Measurements from ENCODE around the gene UBASH3B. TPM values are rescaled to one million over a fixed set of nuclear protein-coding genes. Genes with fewer than 3 reads are reported as not detected.

UBASH3B gene
- total RNA-seq, 2 donors from 2014 or later, result 4.7 to 4.9 TPM

DNA sequence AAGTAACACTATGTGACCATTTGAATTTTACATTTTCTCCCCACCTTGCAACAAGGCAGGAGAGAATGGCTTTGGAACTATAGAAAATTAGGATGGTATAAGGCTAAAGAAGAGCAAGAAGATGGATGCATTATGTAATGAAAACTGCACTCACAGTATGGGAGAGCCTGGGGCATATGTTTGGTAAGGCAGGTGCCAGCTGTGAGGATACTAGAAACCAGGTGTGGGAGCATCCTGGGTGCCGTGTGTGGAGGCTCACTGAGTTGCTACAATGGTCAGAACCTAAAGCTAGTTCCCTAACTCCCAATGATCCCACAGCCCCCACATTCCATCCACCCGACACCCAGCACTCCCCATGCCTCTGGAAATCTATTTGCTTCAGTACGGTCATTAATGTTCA is 42.9 kb downstream of the UBASH3B start:
- ATAC-seq (no peak), DNase-seq (no peak)
- intact Hi-C loops (cut with DNase I), result no loop called here

DNA sequence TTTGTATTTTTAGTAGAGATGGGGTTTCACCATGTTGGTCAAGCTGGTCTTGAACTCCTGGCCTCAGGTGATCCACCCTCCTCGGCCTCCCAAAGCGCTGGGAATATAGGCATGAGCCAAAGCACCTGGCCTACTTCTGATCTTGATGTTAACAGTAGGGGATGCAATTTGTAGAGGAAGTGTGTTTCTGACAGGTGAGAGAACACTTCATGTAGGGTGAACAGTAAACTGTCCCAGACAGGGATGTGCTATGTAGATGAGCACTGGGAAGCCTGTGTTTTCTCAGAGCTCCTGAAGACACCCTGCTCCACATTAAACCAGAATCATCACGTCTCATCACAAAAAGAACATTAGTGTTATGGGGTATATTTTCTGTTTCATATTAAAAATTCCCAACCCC is 45.1 kb downstream of the UBASH3B start:
- no peak for DNase-seq
- no peak for ATAC-seq
- intact Hi-C loops (cut with DNase I), result no loop called here

DNA sequence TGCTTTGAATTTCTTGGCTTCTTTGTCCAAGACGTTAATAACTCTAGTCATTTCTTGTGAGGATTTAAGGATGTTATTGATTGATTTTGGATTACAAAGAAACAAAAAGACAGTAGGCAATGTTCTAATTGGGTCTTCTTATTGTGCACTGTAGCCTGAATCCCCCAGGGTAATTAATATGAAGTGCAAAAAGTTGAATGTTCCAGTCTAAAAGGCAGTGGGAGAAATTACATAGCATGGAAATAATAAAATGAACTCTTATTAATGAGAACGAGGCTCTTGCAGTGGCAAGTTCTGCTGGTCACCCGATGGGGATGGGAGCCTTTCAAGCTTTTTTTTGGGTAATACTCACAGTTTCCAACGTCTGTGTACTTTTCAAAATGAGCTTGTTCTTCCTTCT is 45.6 kb downstream of the UBASH3B start:
- intact Hi-C loops (cut with DNase I), result no loop called here
- DNase-seq (no peak), ATAC-seq (no peak)

DNA sequence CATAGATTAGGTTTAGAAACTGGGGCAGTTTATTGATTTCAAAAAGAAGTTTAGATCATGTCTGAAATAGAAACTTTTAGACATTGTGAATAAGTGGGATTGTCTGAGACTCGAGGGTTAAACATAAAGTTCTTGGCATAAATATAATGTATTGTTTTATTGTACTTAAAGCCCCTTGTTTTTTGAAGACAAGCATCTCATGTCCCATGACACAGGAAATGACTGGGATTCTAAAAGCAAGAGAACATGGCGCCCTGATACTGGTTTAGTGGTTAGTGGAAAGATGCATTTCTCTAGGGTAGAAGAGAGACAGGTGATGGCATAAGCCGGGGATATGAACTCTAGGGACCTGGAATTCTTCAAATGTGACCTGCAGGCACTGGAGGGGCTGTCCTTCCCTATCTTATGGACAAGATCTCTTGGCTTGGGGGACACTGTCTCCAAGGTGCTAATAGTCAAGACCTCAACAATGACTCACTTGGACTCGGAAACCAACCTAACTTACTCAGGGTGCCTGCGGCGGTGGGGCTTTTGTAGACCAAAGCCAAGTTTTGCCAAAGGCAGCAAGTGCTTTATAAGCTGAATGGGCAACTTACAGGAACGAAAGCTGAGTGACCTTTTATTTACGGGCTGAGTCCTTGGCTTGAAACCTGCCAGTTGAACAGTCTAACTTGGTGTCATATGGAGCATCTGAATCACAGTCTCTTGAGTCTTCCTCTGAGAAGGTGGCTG is 48.2 kb downstream of the UBASH3B start:
- DNase-seq, result no peak
- intact Hi-C loops (cut with DNase I), result no loop called here
- ATAC-seq, result no peak

DNA sequence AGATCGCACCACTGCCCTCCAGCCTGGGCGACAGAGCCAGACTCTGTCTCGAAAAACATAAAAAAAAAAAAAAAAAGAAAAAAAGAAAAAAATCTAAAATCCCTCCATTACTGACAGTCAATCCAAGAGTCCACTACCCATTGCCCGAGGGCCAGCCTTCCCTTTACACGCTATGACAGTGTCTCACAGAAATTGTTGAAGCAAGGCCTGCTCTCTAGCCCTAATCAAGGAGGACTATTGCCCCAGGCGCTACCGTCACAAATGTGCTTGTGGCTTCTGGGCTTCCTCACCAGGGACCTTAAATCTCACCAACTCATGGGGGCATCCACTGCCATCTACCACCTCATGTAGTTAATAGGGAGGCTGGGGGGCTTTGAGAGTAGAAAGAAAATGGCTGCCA is 49.9 kb downstream of the UBASH3B start:
- intact Hi-C loops (cut with DNase I), result no loop called here
- DNase-seq (no peak), ATAC-seq (no peak)

DNA sequence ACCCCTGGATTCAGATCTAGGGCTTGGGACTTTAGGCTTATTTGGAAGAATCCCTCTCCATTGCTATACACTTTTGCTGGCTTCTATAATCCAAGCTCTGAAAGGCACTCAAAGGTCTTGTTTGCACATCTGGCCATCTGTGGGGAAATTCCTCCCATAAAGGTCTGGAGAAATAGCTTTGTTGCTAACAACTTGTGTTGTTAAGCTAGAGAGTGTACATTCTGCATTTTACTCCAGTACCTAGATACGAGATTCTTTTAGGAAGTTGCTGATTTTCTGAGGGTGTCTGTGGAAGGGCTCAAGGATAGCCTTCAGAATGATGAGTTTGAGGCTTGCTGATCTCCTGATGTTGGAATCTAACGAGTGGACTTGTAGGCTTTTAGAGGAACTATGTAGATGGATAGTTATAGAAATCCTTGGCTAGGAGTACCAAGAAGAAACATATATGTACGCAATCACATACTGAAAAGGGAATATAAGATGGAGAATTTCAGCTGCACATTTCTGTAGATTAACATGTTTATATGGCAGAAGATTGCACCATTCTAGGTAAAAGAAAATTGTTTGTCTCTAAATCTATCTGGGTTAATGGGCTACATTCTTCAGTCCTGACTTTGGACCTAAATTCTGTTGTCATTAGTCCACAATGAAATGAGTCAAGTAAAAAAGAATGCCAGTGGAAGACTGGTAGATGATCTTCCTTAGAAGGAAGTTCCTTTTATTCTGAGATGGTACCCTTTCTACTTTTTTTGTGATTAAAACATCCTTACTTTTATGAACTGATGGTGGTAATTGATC is 51.0 kb downstream of the UBASH3B start:
- intact Hi-C loops (cut with DNase I), result no loop called here
- ATAC-seq (no peak), DNase-seq (no peak)

DNA sequence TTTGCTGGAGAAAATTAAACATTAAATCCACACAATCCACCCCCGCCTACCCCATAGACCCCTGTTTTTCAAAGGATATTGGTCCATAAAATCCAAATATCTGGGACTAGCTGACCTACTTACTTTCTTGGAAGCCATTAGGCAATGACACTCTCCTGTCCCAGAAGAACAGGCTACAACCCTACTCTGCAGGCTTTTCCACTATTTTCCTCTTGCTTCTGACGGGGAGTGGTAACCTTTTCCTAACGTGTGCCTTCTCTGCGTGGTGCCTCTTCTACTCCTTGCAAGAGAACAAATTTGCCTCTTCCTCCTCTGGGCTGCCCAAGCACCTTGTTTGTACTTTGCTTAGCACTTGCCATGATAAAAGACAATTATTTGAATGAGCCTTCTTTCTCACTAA is 51.6 kb downstream of the UBASH3B start:
- DNase-seq (no peak), ATAC-seq (no peak)
- intact Hi-C loops (cut with DNase I), result no loop called here

DNA sequence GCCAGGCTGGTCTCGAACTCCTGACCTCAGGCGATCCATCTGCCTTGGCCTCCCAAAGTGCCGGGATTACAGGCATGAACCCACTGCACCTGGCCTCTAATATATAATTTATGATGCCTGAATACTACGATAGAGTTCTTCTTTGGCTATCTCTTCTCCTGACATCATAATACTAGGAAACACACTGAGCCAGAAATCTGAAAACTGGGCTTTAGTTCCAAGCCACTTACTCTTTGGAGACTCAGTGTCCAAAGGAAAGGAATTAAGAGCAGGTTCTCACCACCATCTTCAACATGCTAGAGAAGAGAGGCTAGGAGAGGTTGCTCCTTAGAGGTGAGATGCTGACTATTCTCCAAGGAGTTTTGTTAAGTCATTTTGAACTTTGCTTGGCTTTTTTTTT is 52.4 kb downstream of the UBASH3B start:
- ATAC-seq (no peak), DNase-seq (no peak)
- intact Hi-C loops (cut with DNase I), result no loop called here

DNA sequence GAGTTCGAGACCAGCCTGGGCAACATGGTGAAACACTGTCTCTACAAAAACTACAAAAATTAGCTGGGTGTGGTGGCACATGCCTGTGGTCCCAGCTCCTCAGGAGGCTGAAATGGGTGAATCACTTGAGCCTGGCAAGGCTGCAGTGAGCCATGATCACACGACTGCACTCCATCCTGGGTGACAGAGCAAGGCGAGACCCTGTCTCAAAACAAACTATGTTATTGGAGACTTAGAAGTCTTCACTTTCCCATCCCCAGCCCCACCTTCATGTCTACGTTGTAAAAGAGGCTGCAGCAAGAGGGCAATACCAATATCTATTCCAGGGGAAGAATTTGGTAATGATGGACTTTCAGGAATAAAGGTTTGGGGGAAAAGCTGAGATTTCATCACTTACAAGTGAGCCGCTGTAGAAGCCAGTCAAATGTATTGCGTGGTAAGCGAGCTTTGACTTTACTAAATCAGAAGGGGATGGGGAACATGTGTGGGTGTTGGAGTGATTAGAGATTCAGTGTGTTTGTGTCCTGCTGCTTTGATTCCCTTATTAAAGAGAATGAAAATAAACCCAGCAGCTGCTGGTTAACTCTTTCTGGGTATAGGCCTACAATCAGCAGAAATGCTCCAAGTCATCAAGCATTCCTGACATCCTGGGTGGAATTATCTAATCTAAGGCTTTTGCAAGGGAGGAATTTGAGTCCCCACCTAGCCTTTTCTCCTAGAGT is 53.7 kb downstream of the UBASH3B start:
- ATAC-seq, result peak in 1 of 2 donors; percentile 13
- intact Hi-C loops (cut with DNase I), result no loop called here
- DNase-seq, result no peak

DNA sequence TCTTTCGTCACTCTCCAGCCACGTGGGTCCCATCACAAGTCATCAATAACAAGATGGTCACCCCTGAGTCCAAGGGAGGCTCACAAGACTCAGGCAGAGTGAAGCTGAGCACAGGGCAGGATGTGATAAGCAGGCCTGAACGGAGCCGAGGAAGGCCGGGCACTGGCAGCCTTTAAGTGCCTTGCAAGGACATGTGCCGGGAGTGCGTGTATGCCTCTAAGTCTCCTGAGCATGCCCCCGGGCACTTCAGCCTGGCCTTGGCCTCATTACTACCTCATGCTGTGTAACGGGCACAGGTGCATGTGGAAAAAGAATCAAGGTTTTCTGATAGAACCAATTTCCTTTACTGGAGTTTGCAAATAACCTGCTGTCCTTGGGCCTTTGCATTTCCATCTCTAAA is 55.8 kb downstream of the UBASH3B start:
- no peak for DNase-seq
- intact Hi-C loops (cut with DNase I), result no loop called here
- no peak for ATAC-seq

DNA sequence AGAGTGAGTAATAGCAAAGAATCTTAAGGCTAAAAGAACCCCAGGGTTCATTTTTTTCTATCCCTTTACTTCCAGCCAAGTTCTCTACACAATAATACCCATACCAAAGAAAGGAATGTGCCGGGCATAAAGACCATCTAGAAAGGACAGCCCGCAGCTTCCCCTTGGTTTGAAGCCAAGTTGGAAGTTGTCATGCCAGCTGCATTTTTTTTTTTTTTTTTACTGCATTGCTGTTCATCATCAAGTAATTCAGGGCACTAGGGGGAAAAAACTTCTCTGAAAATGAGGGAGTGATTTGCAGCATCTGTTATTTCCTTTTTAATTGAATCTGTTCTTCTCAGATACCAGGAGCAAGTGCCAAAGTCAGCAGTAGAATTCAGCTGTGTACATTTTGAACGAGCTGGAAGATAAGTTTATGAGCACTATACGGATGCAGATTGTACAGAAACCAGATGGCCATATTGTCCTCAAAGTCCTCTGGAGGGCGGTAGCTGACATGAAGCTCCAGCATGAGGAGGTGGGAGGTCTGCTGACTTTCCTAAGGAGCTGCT is 56.4 kb downstream of the UBASH3B start:
- intact Hi-C loops (cut with DNase I), result no loop called here
- DNase-seq (no peak), ATAC-seq (peak in 1 of 2 donors; percentile 19)

DNA sequence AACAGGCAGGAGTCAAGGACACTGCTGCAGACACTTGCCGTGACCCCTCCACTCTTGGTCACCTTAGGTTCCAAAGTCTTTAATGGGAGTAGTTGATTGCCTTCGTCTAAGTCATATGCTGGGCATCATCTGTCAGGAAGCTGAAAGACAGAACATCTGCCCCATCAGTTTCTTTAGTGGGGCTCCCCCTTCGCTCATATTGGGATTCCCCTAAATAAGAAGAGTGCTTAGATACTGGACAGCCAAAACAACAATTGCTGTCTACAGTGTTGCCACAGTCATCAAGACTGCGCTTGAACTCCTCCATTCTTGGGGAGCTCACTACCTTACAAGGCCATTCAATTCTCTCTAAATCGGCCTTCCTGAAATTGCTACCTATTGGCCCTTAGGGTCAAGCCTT is 58.5 kb downstream of the UBASH3B start:
- intact Hi-C loops (cut with DNase I), result no loop called here
- DNase-seq, result no peak
- ATAC-seq, result no peak

DNA sequence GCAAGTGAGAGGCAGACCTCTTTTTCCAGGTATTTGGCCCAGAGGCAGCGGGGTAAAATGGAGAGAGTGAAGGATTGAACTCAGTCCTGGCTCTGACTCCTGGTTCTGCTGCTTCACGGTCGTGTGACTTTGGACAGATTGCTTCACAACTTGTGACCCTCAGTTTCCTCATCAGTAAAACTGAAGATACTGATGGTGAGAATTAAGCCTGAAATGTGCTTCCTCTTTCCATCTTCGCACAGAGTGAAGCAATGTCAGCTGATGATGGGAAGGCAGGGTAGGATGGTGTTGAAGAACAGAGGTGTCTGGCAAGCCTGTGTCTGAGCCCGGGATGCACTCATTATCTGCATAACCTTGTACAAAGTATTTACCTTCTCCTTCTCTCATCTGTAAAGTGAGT is 59.0 kb downstream of the UBASH3B start:
- intact Hi-C loops (cut with DNase I), result no loop called here

DNA sequence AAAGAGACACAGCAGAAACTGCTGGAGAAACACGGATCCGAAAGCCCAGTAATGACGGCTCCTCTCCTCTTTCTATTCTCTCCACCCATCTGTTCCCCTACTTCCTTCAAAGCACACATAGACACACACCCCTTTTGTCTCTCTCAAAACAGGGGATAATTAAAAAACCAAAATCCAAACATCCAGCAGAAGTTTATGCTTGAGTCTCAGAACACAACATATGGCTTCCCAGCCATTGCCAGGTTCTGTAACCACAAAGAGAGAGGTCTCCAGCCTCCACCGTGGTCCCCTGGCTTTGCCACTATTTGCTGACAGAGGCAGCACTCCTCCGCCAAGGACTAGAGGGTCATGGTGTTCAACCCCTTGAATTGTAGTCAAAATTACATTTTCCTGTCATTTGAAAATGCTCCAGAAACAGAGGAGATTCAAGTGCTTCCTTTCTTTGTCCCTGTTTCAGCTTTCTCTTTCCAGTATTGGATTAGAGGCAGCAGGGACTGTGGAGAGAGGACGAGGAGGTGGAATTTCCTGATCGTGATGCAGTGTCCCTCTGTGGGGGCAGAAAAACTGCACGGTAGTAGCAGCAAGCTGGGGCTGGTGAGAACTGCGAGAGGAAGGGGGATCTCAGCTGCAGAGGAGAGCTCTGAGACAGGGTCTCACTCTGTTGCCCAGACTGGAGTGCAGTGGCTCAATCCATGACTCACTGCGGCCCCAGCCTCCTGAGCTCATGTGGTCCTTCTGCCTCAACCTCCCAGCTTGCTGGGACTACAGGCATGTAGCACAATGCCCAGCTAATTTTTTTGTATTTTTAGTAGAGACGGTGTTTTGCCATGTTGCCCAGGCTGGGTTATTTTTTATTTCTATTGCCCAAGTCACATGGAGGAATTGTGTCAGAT is 60.3 kb downstream of the UBASH3B start:
- DNase-seq (no peak), ATAC-seq (no peak)
- intact Hi-C loops (cut with DNase I), result no loop called here

More for the DNA sequence above, 59.0 kb downstream of the UBASH3B start:
- ATAC-seq, result peak in 1 of 2 donors; percentile 41
- no peak for DNase-seq

DNA sequence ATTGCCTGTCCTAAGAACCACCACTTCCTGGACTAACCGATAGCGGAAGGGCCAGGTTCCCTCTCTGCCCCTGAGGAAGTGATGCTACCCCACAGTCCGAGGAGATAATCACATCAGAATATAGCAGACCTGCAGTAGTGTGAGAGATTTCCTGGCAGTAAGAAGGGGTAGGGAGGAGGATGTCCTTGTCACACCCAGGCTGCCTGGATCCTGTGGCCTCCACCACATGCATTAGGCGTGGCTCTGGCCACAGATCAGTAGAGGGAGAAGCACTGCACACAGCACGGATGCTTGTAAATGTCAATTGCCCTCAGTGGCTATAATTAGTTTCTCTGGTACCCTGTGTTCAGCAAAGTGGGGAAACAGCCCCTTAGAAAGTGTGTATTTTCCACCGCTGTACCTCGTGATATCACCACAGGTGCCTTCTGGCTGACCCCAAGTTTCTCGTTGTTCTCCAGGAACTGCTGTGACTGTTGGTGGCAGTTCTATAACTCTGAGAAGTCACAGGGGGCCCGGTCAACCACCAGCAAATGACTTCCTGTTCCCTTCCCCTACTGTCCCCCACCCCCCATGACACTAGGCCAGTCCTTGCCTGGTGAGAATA is 61.8 kb downstream of the UBASH3B start:
- ATAC-seq (peak; percentile 19 to 41), DNase-seq (no peak)
- intact Hi-C loops (cut with DNase I), result no loop called here

DNA sequence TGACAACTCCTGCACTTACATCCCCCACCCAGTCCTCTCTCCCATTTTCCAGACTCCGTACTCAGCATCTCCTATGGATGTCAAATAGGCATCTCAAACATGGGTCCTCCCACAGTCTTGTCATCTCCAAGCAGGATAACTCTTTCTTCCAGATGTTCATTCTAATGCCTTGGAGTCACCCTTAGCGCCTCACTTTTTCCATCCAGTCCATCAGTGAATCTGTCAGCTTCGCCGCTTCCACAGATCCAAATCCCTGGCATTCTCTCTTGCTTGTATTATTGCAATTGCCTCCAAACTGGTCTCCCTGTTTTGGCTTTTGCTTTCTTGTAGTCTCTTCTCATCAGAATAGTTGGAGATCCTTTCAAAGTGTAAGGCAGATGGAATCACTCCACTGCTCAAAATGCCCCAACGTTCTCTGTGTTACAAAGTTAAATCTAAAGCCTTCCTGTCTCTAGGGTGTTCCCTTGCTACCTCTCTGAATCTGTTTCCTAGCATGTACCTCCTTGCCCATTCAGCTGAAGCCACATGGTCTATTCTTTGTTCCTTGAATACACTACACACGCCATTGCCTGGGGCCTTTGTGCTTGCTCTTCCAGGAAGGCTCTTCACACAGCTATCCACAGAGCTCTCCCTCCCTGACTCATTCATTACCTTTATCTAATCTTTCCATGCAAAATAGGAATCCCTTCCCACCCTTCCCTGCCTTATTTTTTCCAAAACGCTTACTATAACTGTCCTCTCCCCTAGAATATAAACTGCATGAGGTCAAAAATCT is 64.8 kb downstream of the UBASH3B start:
- intact Hi-C loops (cut with DNase I), result no loop called here
- ATAC-seq, result no peak
- DNase-seq, result no peak

DNA sequence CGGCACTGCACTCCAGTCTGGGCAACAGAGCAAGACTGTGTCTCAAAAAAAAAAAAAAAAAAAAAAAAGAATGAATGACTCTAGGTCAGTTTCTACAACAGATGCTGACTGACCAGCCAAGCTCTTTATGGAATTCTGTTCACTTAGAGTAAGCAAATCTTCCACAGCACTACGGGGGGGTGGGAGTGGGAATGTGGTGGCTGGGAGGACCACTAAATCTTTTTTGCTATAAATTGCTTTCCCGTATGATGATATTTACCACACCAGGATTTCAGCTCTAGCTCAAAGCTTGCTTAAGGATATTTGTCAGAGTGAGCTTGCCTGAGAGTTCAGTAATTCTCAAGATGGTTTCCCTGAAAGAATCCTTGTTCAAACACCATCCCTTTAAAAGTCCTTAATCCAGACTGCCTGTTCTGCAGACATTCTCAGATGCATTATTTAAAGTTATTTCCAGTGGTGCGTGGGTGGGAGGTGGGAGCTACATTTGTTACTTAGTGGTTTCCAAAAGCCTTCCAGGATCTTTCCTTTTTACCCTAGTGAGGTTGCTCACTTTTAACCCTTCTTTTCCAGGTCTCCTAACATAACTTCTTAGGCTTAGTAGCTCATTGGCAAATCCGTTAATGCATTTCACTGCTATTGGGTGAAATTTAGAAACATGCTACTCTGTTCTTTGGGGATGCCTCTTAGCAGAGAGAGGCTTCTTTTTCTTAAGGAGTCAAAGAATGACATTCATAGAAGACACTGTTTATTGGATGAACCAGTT is 65.9 kb downstream of the UBASH3B start:
- intact Hi-C loops (cut with DNase I), result no loop called here
- DNase-seq (no peak), ATAC-seq (no peak)
